SIG-M5 (cell line): ENCODE measurements around the gene KRT83.

ENCODE experiments used
- DNase-seq: peaks from one replicate; lab custom pipeline; 2025; lab: John Stamatoyannopoulos, UW

KRT83 gene

GRCh38 chr12:52320784-52321400 is at the start of gene KRT83:
TSS of gene KRT83 (minus strand) at chr12:52321398. CDS start at chr12:52321335, 63 bp downstream.
- no peak for DNase-seq

GRCh38 chr12:52369809-52370208 is 48.6 kb upstream of the KRT83 start:
- no peak for DNase-seq

DNA sequence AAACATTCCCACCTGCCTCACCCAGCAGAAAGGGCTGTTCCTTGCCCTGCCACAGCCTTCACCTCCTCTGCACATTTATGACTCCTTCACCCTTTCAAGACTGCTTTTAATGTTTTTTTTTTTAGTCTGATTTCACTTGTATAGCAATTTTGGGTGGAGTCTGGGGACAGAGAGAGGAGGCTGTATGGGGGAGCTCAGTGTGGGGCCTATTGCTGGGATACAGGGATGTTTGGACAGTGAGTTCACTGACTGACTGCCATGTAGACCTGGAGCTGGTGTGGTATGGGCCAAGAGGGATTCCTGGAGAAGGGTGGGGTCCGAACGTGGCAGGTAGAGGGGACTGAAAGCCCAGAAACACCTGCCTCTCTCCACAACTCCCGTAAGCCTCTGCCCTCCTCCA is 48.0 kb upstream of the KRT83 start:
- DNase-seq: no peak

DNA sequence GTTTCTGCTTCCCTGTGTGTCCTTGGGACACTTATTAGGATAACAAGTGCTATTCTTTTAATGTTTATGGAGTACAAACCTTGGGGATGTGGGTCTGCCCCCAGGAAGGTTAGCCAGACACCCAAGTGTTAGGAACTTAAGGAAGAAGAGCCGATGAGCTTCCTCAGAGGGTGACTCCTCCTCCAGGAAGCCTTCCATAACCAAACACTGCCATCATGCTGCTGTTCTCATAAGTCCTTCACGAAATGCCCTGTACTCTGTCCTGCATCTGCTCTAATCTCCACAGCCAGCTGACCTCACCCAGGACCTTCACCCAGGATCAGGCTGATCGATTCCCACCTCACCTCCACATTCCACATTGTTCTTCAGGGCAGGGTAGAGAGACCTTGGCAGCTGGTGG is 47.3 kb upstream of the KRT83 start:
- DNase-seq: no peak

DNA sequence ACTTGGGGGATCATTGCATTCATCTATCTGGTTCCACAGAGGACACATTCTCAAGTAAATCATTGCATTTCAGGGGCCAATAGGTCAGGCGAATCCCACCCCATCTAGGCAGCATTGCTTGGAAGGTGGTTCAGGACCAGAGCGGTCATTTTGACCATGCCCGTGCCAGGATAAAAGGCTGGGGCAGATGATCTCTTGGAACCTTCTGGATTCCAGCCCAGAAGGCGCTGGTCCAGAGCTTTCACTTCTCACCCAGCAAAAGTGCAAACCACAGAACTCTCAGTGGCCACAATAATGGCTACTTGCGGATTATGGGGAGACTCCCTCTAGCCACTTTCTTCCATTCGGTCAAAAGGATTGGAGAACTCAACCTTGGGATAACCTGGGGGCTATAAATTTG is 46.7 kb upstream of the KRT83 start:
- DNase-seq: no peak

- no peak for DNase-seq
These were observed 45.7 kb upstream of the KRT83 start, which contains the start of gene KRT85 for GRCh38 chr12:52366738-52367485. TSS of gene KRT85 (minus strand) at chr12:52367481. CDS start at chr12:52367405, 76 bp downstream.

DNA sequence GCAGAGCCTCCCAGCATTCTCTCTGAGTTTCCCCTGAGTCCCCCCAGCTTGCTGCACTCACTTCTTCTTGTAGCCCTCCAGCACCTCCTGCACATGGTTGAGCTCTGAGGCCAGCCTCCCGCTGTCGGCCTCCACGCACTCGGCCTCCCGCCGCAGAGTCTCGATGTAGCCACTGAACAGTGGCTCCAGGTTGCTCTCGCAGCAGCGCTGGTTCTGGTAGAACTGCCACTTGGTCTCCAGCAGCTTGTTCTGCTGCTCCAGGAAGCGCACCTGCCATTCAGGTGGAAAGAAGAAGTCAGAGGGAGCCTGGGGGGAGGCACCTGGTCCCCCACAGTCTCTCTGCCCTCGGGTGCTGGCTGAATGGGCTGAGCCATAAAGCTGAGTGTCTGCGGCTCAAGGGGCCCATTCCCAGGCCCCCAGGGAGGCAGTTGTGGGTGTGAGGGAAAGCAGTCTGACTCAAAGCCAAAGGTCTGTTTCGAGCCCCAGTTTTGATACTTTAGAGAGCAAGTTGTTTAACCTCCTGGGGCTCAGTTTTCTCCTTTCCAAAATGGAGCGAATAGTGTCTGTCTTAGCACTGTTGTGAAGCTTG is 43.8 kb upstream of the KRT83 start:
- DNase-seq: no peak

DNA sequence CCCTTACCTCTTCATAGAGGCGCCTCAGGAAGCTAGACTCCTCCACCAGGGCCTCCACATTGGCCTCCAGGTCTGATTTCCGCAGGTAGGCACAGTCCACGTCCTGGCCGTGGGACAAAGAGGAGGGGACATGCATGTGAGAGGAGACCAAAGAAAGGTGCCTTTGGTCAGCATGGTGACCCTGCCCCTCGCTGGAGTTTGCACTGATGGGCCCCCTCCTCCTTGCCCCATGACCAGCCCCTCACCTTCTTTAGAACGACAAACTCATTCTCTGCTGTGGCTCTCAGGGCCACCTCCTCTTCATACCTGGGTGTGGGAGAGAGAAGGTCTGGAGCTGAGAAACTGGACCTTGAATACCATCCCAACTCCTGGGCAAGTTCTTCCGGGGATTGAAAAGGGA is 42.9 kb upstream of the KRT83 start:
- DNase-seq: no peak

DNA sequence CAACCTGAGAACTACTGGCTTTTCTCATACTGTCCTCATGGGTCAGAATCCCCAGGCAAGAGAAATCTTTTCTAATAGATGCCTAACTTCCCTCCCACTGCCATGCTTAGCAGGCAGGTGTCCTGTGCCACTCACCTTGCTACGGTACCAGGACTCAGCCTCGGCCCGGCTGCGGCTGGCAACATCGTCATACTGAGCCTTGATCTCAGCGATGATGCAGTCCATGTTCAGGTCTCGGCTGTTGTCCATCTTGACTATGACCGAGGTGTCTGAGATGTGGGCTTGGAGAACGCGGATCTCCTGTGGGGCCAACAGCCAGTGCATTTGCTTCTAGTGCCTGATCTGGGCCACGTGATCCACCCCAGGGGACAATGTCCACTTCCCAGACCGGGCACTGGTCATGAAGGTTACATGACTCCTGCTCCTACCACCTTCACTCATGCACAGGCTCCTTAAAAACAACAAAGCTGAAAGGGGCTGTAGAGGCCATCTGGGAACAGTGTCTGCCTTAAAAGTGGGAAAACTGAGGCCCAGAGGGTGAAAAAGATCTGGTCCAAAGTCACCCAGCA is 42.0 kb upstream of the KRT83 start:
- DNase-seq: no peak

- no peak for DNase-seq
These were observed 41.0 kb upstream of the KRT83 start for GRCh38 chr12:52362118-52362726.

DNA sequence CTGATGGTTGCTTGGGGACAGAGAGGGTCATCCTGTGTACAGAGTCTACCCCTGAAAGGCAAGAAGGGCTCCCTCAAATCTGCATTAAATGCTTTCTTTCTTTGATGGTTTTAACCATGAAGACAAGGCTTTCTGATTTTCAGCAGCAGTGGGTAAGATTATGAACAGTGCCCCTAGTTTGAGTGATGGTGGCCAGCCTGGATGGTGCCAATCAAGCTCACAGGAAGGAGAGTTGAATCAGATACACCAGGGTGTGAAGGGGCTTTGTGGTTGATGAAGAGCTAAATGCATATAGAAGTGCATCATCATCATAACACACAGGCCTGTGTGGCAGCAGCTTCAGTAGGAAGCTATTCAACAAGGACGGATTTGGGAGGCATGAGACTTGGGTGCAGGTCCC is 40.4 kb upstream of the KRT83 start:
- no peak for DNase-seq

GRCh38 chr12:52360663-52361271 is 39.6 kb upstream of the KRT83 start:
- DNase-seq: no peak

- DNase-seq: no peak
These were observed 39.0 kb upstream of the KRT83 start for GRCh38 chr12:52360106-52360662.

- DNase-seq: no peak
These were observed 38.4 kb upstream of the KRT83 start for GRCh38 chr12:52359621-52360061.

DNA sequence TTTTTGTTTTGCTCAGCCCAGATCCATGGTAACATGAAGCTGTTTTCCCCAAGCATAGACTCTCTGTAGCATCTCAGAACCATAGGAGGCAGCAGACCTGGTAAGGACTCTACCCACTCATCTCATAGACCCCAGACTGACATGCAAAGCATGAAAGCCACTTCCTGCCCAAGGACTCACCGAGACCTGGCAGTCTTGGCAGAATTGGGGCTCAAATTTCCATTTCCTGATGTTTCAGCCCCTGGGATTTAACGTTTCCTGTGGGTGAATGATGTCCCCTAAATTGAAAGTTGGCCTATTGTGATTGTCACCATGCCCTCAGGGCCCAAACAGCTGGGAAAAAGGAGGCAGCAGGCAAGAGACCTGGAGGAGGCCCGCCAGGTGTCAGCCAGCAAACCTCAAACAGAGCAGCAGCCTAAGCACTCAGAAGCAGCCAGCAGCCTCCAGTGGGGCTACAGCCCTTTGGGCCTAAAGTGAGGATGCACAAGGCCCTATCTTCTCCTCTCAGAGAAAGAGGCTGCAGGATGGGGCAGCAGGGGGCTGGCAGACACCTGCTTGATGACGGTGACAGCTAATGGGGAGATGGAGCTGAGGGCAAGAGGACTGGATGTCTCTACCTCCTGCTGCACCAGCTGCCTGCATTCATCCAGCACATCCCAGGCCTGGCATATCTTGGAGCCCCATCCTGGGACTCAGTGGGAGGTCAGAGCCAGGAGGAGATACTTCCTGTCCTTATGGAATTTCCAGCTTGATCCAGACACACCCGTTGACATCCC is 37.6 kb upstream of the KRT83 start:
- no peak for DNase-seq

GRCh38 chr12:52356762-52357580 is 35.8 kb upstream of the KRT83 start:
- no peak for DNase-seq

- DNase-seq: no peak
These were observed 35.0 kb upstream of the KRT83 start for GRCh38 chr12:52356031-52356761.

- DNase-seq: no peak
These were observed 34.0 kb upstream of the KRT83 start for GRCh38 chr12:52355176-52355575.

- no peak for DNase-seq
These were observed 33.0 kb upstream of the KRT83 start for GRCh38 chr12:52354200-52354599.
